ENCODE results near the gene TSPAN31.

DNA sequence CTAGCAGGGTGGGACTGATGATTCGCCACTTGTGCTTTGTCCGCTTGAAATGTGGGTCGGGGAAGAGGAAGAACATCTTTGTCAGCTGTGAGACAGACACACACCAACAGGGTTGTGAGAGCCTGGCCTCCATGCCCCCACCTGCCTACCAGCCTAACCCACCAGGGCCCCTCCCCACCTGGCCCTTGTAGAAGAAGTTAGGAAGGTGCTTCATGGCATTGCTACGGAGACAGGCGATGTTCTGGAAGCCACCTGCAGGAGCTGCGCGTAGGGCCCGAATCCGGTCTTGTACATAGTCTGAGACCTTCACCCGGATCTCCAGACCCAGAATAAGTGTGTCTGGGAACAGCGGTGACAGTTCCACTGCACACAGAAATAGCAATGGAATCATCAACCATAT is 24.8 kb downstream of the TSPAN31 start:
- TF ChIP-seq, protein P1, sequence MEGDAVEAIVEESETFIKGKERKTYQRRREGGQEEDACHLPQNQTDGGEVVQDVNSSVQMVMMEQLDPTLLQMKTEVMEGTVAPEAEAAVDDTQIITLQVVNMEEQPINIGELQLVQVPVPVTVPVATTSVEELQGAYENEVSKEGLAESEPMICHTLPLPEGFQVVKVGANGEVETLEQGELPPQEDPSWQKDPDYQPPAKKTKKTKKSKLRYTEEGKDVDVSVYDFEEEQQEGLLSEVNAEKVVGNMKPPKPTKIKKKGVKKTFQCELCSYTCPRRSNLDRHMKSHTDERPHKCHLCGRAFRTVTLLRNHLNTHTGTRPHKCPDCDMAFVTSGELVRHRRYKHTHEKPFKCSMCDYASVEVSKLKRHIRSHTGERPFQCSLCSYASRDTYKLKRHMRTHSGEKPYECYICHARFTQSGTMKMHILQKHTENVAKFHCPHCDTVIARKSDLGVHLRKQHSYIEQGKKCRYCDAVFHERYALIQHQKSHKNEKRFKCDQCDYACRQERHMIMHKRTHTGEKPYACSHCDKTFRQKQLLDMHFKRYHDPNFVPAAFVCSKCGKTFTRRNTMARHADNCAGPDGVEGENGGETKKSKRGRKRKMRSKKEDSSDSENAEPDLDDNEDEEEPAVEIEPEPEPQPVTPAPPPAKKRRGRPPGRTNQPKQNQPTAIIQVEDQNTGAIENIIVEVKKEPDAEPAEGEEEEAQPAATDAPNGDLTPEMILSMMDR (IDR thresholded peaks at IDR 0.05), result no peak
- no peak for TF ChIP-seq POLR2A (IDR thresholded peaks at IDR 0.05)
